OCI-LY1 (cell line): ENCODE data around the gene OLFML1.

Experiments used
- H2AFZ ChIP-seq: fragments of 200-600 bp; sonication (generic), shearing (Covaris generic); 2 replicates; pipeline ENCODE4 v1.6.0; 2014; ENCODE audit warnings: antibody characterized with exemption, mild to moderate bottlenecking, low read length
- H3F3A ChIP-seq: fragments of 200-600 bp; sonication (generic), shearing (Covaris generic); 2 replicates; pipeline ENCODE4 v1.6.0; 2014; ENCODE audit warnings: mild to moderate bottlenecking, antibody characterized with exemption, low read length, moderate library complexity; ENCODE audit not compliant: insufficient read depth
- H3K27ac ChIP-seq: fragments of 200-600 bp; sonication (generic); 2 replicates; pipeline ENCODE4 v1.5.1; 2014; ENCODE audit warnings: low read length, mixed run types, mild to moderate bottlenecking, low read depth; ENCODE audit not compliant: poor library complexity, severe bottlenecking
- H3K27me3 ChIP-seq: fragments of 200-600 bp; sonication (generic); 2 replicates; pipeline ENCODE4 v1.6.0; 2014; ENCODE audit warnings: antibody characterized with exemption, mild to moderate bottlenecking, low read length, moderate library complexity; ENCODE audit not compliant: insufficient read depth
- H3K36me3 ChIP-seq: fragments of 200-600 bp; sonication (generic); 2 replicates; pipeline ENCODE4 v1.6.1; 2014; ENCODE audit warnings: mild to moderate bottlenecking, antibody characterized with exemption, low read length, moderate library complexity, mixed read lengths; ENCODE audit not compliant: insufficient read depth
- H3K4me1 ChIP-seq: fragments of 200-600 bp; sonication (generic); 2 replicates; pipeline ENCODE4 v1.5.1; 2014; ENCODE audit warnings: mild to moderate bottlenecking, low read length, moderate library complexity; ENCODE audit not compliant: insufficient read depth, severe bottlenecking
- H3K4me2 ChIP-seq: fragments of 200-600 bp; sonication (generic), shearing (Covaris generic); 2 replicates; pipeline ENCODE4 v1.6.1; 2014; ENCODE audit warnings: low read length
- H3K4me3 ChIP-seq: fragments of 200-600 bp; sonication (generic); 2 replicates; pipeline ENCODE4 v1.5.1; 2014; ENCODE audit warnings: low read length, low read depth, mild to moderate bottlenecking, mixed read lengths; ENCODE audit not compliant: poor library complexity, severe bottlenecking
- H3K79me2 ChIP-seq: fragments of 200-600 bp; shearing (Covaris generic); 2 replicates; pipeline ENCODE4 v1.6.1; 2016; ENCODE audit warnings: mixed run types, low read length, mixed read lengths; ENCODE audit not compliant: insufficient read depth
- H3K9ac ChIP-seq: fragments of 200-600 bp; sonication (generic), shearing (Covaris generic); 2 replicates; pipeline ENCODE4 v1.6.1; 2014; ENCODE audit warnings: mild to moderate bottlenecking, low read length, mixed read lengths
- H3K9me2 ChIP-seq: fragments of 200-600 bp; sonication (generic), shearing (Covaris generic); 2 replicates; pipeline ENCODE4 v1.6.1; 2014; ENCODE audit warnings: low read depth, mild to moderate bottlenecking, low read length, mixed read lengths
- H3K9me3 ChIP-seq: fragments of 200-600 bp; shearing (Covaris generic); 2 replicates; pipeline ENCODE4 v1.6.1; 2014; ENCODE audit warnings: low read length, mixed read lengths
- H4K20me1 ChIP-seq: fragments of 200-600 bp; sonication (generic), shearing (Covaris generic); 2 replicates; pipeline ENCODE4 v1.6.0; 2016; ENCODE audit warnings: mild to moderate bottlenecking, low read length; ENCODE audit not compliant: insufficient read depth
- CTCF ChIP-seq: fragments of 200-600 bp; sonication (generic), shearing (Covaris generic); IDR thresholded peaks from 2 replicates; pipeline ENCODE4 v1.5.1; 2017; ENCODE audit warnings: mild to moderate bottlenecking, antibody characterized with exemption, low read length, moderate library complexity, mixed read lengths
- EZH2 ChIP-seq: fragments of 200-600 bp; sonication (generic), shearing (Covaris generic); IDR thresholded peaks from 2 replicates; pipeline ENCODE4 v1.8.0; 2017; ENCODE audit warnings: borderline replicate concordance, mixed run types, mild to moderate bottlenecking, antibody characterized with exemption, low read length, moderate library complexity, mixed read lengths

The OLFML1 gene

GRCh38 chr11:7522121-7522520, 36.8 kb downstream of the OLFML1 start:
- Histone ChIP-seq H3K9ac (no peak overlapping the region), H3K4me2 (no peak overlapping the region), H3K27ac (no peak overlapping the region), H3K36me3 (no peaks in the 10 kb centered on the region), H3K79me2 (no peaks in the 10 kb centered on the region), H4K20me1 (no peaks in the 10 kb centered on the region), H3K4me1 (peaks cover 64% of the 10 kb centered on the region), H3K4me3 (no peak overlapping the region), H3K9me2 (no peaks in the 10 kb centered on the region), H2AFZ (no peak overlapping the region), H3K27me3 (no peaks in the 10 kb centered on the region), H3F3A (peaks cover 6% of the 10 kb centered on the region; the same call in 1 of the 2 replicates), H3K9me3 (no peaks in the 10 kb centered on the region)
- TF ChIP-seq EZH2 (no peak), CTCF (no peak)

- Histone ChIP-seq H3K79me2 (no peaks in the 10 kb centered on the region), H3K27me3 (no peaks in the 10 kb centered on the region), H3K9me2 (no peaks in the 10 kb centered on the region), H3K4me2 (no peak overlapping the region), H3F3A (peaks cover 6% of the 10 kb centered on the region; the same call in 1 of the 2 replicates), H3K4me3 (no peak overlapping the region), H3K27ac (no peak overlapping the region), H3K9ac (no peak overlapping the region), H4K20me1 (no peaks in the 10 kb centered on the region), H3K9me3 (no peaks in the 10 kb centered on the region), H3K36me3 (no peaks in the 10 kb centered on the region), H3K4me1 (peaks cover 63% of the 10 kb centered on the region), H2AFZ (no peak overlapping the region)
- TF ChIP-seq CTCF (no peak), EZH2 (no peak)
Measured at GRCh38 chr11:7522546-7522945, 37.2 kb downstream of the OLFML1 start.

GRCh38 chr11:7523416-7524210, 38.3 kb downstream of the OLFML1 start:
- H3K4me3 ChIP-seq: no peak overlapping the region
- no peaks in the 10 kb centered on the region for H4K20me1 ChIP-seq
- peaks cover 70% of the 10 kb centered on the region for H3K4me1 ChIP-seq
- H3K36me3 ChIP-seq: no peaks in the 10 kb centered on the region
- H2AFZ ChIP-seq: no peak overlapping the region
- no peak overlapping the region for H3K9ac ChIP-seq
- H3K4me2 ChIP-seq: no peak overlapping the region
- no peak overlapping the region for H3K27ac ChIP-seq
- peaks cover 6% of the 10 kb centered on the region; the same call in 1 of the 2 replicates for H3F3A ChIP-seq
- H3K27me3 ChIP-seq: no peaks in the 10 kb centered on the region
- no peaks in the 10 kb centered on the region for H3K79me2 ChIP-seq
- no peaks in the 10 kb centered on the region for H3K9me2 ChIP-seq
- TF ChIP-seq EZH2: no peak
- TF ChIP-seq CTCF: no peak
- no peaks in the 10 kb centered on the region for H3K9me3 ChIP-seq
